ENCODE results near the gene MAPK6.

- TF ChIP-seq CTCF (IDR thresholded peaks at IDR 0.05; ENCODE audit: control extremely low read depth in 1 of 3, insufficient read depth in 1 of 3, low read depth in 1 of 3, low read length in 3 of 3), result no peak
- no peak for TF ChIP-seq CBX8 (IDR thresholded peaks at IDR 0.05; ENCODE audit: borderline replicate concordance, low read depth, low read length)
- no peak for TF ChIP-seq ATF3 (IDR thresholded peaks at IDR 0.05; ENCODE audit: insufficient read depth, low read depth, low read length)
- TF ChIP-seq KDM5A (IDR thresholded peaks at IDR 0.05; ENCODE audit: low read length), result no peak
- no peak for TF ChIP-seq POLR2A (IDR thresholded peaks at IDR 0.05; ENCODE audit: control extremely low read depth in 1 of 2, low read depth in 2 of 2, low read length in 2 of 2)
- TF ChIP-seq RFX5 (IDR thresholded peaks at IDR 0.05; ENCODE audit: borderline replicate concordance, low read depth, low read length), result no peak
- no peak for TF ChIP-seq SP1 (IDR thresholded peaks at IDR 0.05; ENCODE audit: low read depth, low read length)
- no peak for TF ChIP-seq TEAD4 (IDR thresholded peaks at IDR 0.05; ENCODE audit: low read depth, low read length)
- no peak for TF ChIP-seq TBP (IDR thresholded peaks at IDR 0.05; ENCODE audit: low read depth, low read length)
- no peak for TF ChIP-seq BCL11A (IDR thresholded peaks at IDR 0.05; ENCODE audit: low read depth in 2 of 2, low read length in 2 of 2)
- TF ChIP-seq POLR2AphosphoS5 (IDR thresholded peaks at IDR 0.05; ENCODE audit: low read depth, low read length), result no peak
- no peak for TF ChIP-seq GABPA (IDR thresholded peaks at IDR 0.05; ENCODE audit: borderline replicate concordance, insufficient read depth, low read length)
- TF ChIP-seq TAF1 (IDR thresholded peaks at IDR 0.05; ENCODE audit: low read depth, low read length), result no peak
- no peak for TF ChIP-seq RAD21 (IDR thresholded peaks at IDR 0.05 in 1 of 2, conservative IDR thresholded peaks at IDR 0.05 in 1 of 2; ENCODE audit: low read depth in 2 of 2, low read length in 2 of 2)
These were observed 12.5 kb downstream of the MAPK6 start for GRCh38 chr15:52031556-52031955.

All from H1 (cell line).